HG03159 (cell line): ENCODE measurements around the gene ITPR1.
A peak's percentile ranks its signal among the peaks of the same experiment; 100 is the strongest.
"Not testable (repeated sequence)": the region's sequence is repeated elsewhere in the genome, so short reads cannot be mapped to it uniquely, and the experiment has no call there.

Source experiments
- ATAC-seq: cut with Tn5 transposase; IDR thresholded peaks from one replicate; pipeline ENCODE4 v1.9.1; 2021; ENCODE audit warnings: mild to moderate bottlenecking, moderate library complexity; ENCODE audit not compliant: unreplicated experiment

The ITPR1 gene

GRCh38 chr3:4752201-4753072 is 259.3 kb downstream of the ITPR1 start:
- ATAC-seq, result no peak

- ATAC-seq, result peak; percentile 21
Measured at GRCh38 chr3:4753073-4753691, 260.0 kb downstream of the ITPR1 start.

GRCh38 chr3:4754180-4755086 is 261.3 kb downstream of the ITPR1 start:
- peak; percentile 62 for ATAC-seq

- ATAC-seq, result no peak
Measured at GRCh38 chr3:4755566-4755965, 262.4 kb downstream of the ITPR1 start.

- no peak for ATAC-seq
Measured at GRCh38 chr3:4756057-4756775, 263.1 kb downstream of the ITPR1 start.

- peak; percentile 31 for ATAC-seq
Measured at GRCh38 chr3:4756855-4757574, 263.9 kb downstream of the ITPR1 start.

GRCh38 chr3:4757575-4758248 is 264.6 kb downstream of the ITPR1 start:
- no peak for ATAC-seq

- no peak for ATAC-seq
Measured at GRCh38 chr3:4758249-4758860, 265.2 kb downstream of the ITPR1 start.

GRCh38 chr3:4758957-4759656 is 266.0 kb downstream of the ITPR1 start:
- no peak for ATAC-seq

- ATAC-seq, result no peak
Measured at GRCh38 chr3:4759689-4760312, 266.7 kb downstream of the ITPR1 start.

GRCh38 chr3:4761759-4762158 is 268.6 kb downstream of the ITPR1 start:
- no peak for ATAC-seq

GRCh38 chr3:4762481-4763230 is 269.5 kb downstream of the ITPR1 start:
- ATAC-seq, result not testable (repeated sequence)

- ATAC-seq, result no peak
Measured at GRCh38 chr3:4763604-4764247, 270.6 kb downstream of the ITPR1 start.

GRCh38 chr3:4765212-4765611 is 272.1 kb downstream of the ITPR1 start:
- ATAC-seq, result no peak

- ATAC-seq, result no peak
Measured at GRCh38 chr3:4766263-4766662, 273.1 kb downstream of the ITPR1 start.

- no peak for ATAC-seq
Measured at GRCh38 chr3:4766716-4767499, 273.8 kb downstream of the ITPR1 start.
